Measurements from ENCODE around the gene TPK1.

The TPK1 gene

DNA sequence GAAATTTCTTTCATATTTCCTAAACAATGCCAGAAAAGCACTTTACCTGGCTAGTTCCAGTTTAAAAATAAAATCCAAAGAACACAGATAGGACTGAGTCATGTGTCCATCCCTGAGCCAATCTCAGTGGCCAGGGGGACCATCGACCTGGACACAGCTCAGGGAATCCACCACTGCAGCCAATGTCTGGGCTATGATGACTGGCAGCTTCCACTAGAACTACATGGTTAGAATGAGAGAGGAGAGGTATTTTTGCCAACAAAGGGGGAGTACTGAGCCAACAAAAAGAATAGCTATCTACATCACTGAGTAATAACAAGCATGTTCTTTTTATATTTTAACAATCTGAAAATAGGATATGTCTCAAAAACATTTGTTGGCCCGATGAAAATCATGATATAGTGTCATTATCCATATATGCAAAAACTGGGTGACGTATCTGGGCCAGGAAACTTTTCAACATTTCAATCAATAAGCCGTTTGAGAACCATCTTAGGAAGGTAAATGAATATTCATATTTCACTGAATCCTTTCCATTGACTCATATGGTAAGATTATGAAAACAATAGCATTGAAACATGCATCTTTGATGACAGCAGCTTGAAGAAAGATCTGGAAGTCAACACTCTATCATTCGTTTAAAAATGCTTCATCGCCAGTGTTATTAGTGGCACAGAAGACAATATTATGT lies 104.0 kb downstream of the TPK1 start:
- Histone ChIP-seq H3K4ac (ENCODE audit: low read depth in 1 of 2, low read length in 2 of 2) (no peak overlapping the region), H3K9ac (ENCODE audit: low read length) (no peak overlapping the region), H3K27ac (ENCODE audit: low read length, poor library complexity, severe bottlenecking) (no peak overlapping the region), H2AFZ (ENCODE audit: low read depth, low read length) (no peak overlapping the region), H3K4me3 (ENCODE audit: insufficient read depth in 1 of 2, low read depth in 1 of 2, low read length in 2 of 2) (no peak overlapping the region), H3K18ac (ENCODE audit: low read depth in 1 of 2, low read length in 2 of 2) (no peak overlapping the region), H3K27me3 (ENCODE audit: control insufficient read depth in 1 of 2, insufficient read depth in 1 of 2, low read length in 2 of 2) (no peaks in the 10 kb centered on the region), H2BK120ac (ENCODE audit: low read depth, low read length) (no peak overlapping the region), H2BK15ac (ENCODE audit: low read depth, poor library complexity, severe bottlenecking) (no peak overlapping the region), H2AK5ac (ENCODE audit: low read length, severe bottlenecking) (no peak overlapping the region), H3K4me1 (ENCODE audit: control insufficient read depth, insufficient read depth, low read depth, low read length) (no peaks in the 10 kb centered on the region), H3K14ac (ENCODE audit: low read length in 2 of 2) (no peak overlapping the region), H4K8ac (ENCODE audit: low read length) (no peak overlapping the region), H4K91ac (ENCODE audit: low read length) (no peak overlapping the region), H3K79me1 (replicated peaks; ENCODE audit: low read length, poor library complexity, severe bottlenecking) (no peaks in the 10 kb centered on the region), H2BK12ac (ENCODE audit: low read length in 2 of 2) (no peak overlapping the region), H2BK5ac (ENCODE audit: low read depth, low read length, poor library complexity, severe bottlenecking) (no peak overlapping the region), H3K23ac (ENCODE audit: low read length in 2 of 2) (no peak overlapping the region), H3K36me3 (ENCODE audit: control insufficient read depth in 1 of 2, insufficient read depth in 2 of 2, low read depth in 1 of 2, low read length in 2 of 2) (no peaks in the 10 kb centered on the region), H3K9me3 (ENCODE audit: control insufficient read depth, low read length) (no peaks in the 10 kb centered on the region), H3K4me2 (ENCODE audit: low read length, poor library complexity, severe bottlenecking) (no peak overlapping the region)
- WGBS = 89% methylated on average over 4 of the region's 6 CpGs
- no peak for DNase-seq

DNA sequence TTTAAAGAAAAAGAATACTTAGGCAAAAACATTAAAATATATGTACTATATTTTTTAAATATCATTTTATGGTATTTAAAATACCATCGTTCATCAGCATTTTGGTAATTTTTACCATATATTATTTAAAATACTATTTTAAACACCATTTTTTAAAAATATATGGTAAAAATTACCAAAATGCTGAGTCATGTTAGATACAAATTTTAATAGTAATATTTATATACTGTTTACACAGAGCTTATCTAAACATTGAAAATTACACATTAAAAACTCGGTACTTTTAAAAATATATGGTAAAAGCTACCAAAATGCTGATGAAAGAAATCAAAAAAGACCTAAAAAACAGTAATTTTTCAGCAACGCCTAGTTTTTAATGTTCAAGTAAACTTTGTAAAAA lies 105.6 kb downstream of the TPK1 start:
- H2AK5ac ChIP-seq (ENCODE audit: low read length, severe bottlenecking) = no peak overlapping the region
- H2BK5ac ChIP-seq (ENCODE audit: low read depth, low read length, poor library complexity, severe bottlenecking) = no peak overlapping the region
- no peak overlapping the region for H3K14ac ChIP-seq (ENCODE audit: low read length in 2 of 2)
- DNase-seq = no peak
- H2BK12ac ChIP-seq (ENCODE audit: low read length in 2 of 2) = no peak overlapping the region
- H3K36me3 ChIP-seq (ENCODE audit: control insufficient read depth in 1 of 2, insufficient read depth in 2 of 2, low read depth in 1 of 2, low read length in 2 of 2) = no peaks in the 10 kb centered on the region
- no peak overlapping the region for H3K27ac ChIP-seq (ENCODE audit: low read length, poor library complexity, severe bottlenecking)
- no peaks in the 10 kb centered on the region for H3K79me1 ChIP-seq (replicated peaks; ENCODE audit: low read length, poor library complexity, severe bottlenecking)
- no peak overlapping the region for H2BK120ac ChIP-seq (ENCODE audit: low read depth, low read length)
- H3K27me3 ChIP-seq (ENCODE audit: control insufficient read depth in 1 of 2, insufficient read depth in 1 of 2, low read length in 2 of 2) = no peaks in the 10 kb centered on the region
- no peak overlapping the region for H2AFZ ChIP-seq (ENCODE audit: low read depth, low read length)
- H3K4me2 ChIP-seq (ENCODE audit: low read length, poor library complexity, severe bottlenecking) = no peak overlapping the region
- no peak overlapping the region for H4K8ac ChIP-seq (ENCODE audit: low read length)
- H3K4me1 ChIP-seq (ENCODE audit: control insufficient read depth, insufficient read depth, low read depth, low read length) = no peaks in the 10 kb centered on the region
- H4K91ac ChIP-seq (ENCODE audit: low read length) = no peak overlapping the region
- no peak overlapping the region for H3K4ac ChIP-seq (ENCODE audit: low read depth in 1 of 2, low read length in 2 of 2)
- WGBS = no CpG with 5 or more reads among the region's 3 CpGs
- H3K4me3 ChIP-seq (ENCODE audit: insufficient read depth in 1 of 2, low read depth in 1 of 2, low read length in 2 of 2) = no peak overlapping the region
- H3K9me3 ChIP-seq (ENCODE audit: control insufficient read depth, low read length) = no peaks in the 10 kb centered on the region
- no peak overlapping the region for H3K23ac ChIP-seq (ENCODE audit: low read length in 2 of 2)
- H2BK15ac ChIP-seq (ENCODE audit: low read depth, poor library complexity, severe bottlenecking) = no peak overlapping the region
- no peak overlapping the region for H3K18ac ChIP-seq (ENCODE audit: low read depth in 1 of 2, low read length in 2 of 2)
- no peak overlapping the region for H3K9ac ChIP-seq (ENCODE audit: low read length)

DNA sequence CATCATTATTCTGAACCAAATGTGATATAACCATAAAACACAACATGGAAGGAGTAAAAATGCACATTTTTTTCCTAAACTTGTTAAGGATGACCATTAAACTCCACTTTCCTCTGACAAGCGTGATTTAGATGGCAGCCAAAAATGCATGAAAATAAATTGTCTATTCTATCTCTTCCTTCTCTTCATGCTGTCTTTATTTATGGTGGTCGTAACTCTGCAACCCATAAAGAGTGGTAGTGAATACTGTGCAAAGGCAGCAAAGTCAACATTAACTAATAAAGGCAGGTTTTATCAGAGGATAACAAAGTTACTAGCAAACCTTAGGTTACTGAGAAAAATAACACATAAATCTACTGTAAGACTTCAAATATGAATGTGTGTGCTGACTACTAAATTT lies 106.6 kb downstream of the TPK1 start:
- Histone ChIP-seq H3K23ac (ENCODE audit: low read length in 2 of 2) (no peak overlapping the region), H3K4me1 (ENCODE audit: control insufficient read depth, insufficient read depth, low read depth, low read length) (peaks cover 1% of the 10 kb centered on the region), H3K27me3 (ENCODE audit: control insufficient read depth in 1 of 2, insufficient read depth in 1 of 2, low read length in 2 of 2) (no peaks in the 10 kb centered on the region), H3K27ac (ENCODE audit: low read length, poor library complexity, severe bottlenecking) (no peak overlapping the region), H3K4ac (ENCODE audit: low read depth in 1 of 2, low read length in 2 of 2) (no peak overlapping the region), H3K36me3 (ENCODE audit: control insufficient read depth in 1 of 2, insufficient read depth in 2 of 2, low read depth in 1 of 2, low read length in 2 of 2) (no peaks in the 10 kb centered on the region), H4K8ac (ENCODE audit: low read length) (no peak overlapping the region), H4K91ac (ENCODE audit: low read length) (no peak overlapping the region), H3K18ac (ENCODE audit: low read depth in 1 of 2, low read length in 2 of 2) (no peak overlapping the region), H2BK12ac (ENCODE audit: low read length in 2 of 2) (no peak overlapping the region), H3K9me3 (ENCODE audit: control insufficient read depth, low read length) (no peaks in the 10 kb centered on the region), H2BK15ac (ENCODE audit: low read depth, poor library complexity, severe bottlenecking) (no peak overlapping the region), H3K4me3 (ENCODE audit: insufficient read depth in 1 of 2, low read depth in 1 of 2, low read length in 2 of 2) (no peak overlapping the region), H2AK5ac (ENCODE audit: low read length, severe bottlenecking) (no peak overlapping the region), H3K4me2 (ENCODE audit: low read length, poor library complexity, severe bottlenecking) (no peak overlapping the region), H3K79me1 (replicated peaks; ENCODE audit: low read length, poor library complexity, severe bottlenecking) (no peaks in the 10 kb centered on the region), H3K9ac (ENCODE audit: low read length) (no peak overlapping the region), H2BK120ac (ENCODE audit: low read depth, low read length) (no peak overlapping the region), H3K14ac (ENCODE audit: low read length in 2 of 2) (no peak overlapping the region), H2BK5ac (ENCODE audit: low read depth, low read length, poor library complexity, severe bottlenecking) (no peak overlapping the region), H2AFZ (ENCODE audit: low read depth, low read length) (no peak overlapping the region)
- no peak for DNase-seq
- WGBS = 43% methylated on average over 1 of the region's 2 CpGs

DNA sequence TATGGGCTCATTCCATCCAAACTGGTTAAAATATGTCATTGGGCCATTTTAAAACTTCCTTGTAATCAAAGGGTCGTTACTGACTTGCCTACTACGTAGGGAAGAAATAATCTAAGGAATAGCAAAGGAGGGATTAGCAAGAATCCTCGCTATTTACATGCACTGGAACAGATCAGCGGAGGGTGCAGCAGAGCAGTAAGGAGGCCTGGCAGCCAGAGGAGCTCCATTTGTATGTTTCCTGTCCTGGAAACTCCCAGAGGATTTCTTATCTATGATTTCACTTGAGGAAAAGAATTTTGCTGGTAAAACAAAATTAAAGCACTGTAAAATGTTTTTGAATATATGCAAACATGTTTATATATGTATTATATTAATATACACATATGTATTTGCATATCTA lies 107.3 kb downstream of the TPK1 start:
- Histone ChIP-seq H3K27ac (ENCODE audit: low read length, poor library complexity, severe bottlenecking) (no peak overlapping the region), H2BK12ac (ENCODE audit: low read length in 2 of 2) (no peak overlapping the region), H3K4ac (ENCODE audit: low read depth in 1 of 2, low read length in 2 of 2) (no peak overlapping the region), H3K9ac (ENCODE audit: low read length) (no peak overlapping the region), H3K9me3 (ENCODE audit: control insufficient read depth, low read length) (no peaks in the 10 kb centered on the region), H3K4me2 (ENCODE audit: low read length, poor library complexity, severe bottlenecking) (no peak overlapping the region), H3K14ac (ENCODE audit: low read length in 2 of 2) (no peak overlapping the region), H2BK5ac (ENCODE audit: low read depth, low read length, poor library complexity, severe bottlenecking) (no peak overlapping the region), H3K36me3 (ENCODE audit: control insufficient read depth in 1 of 2, insufficient read depth in 2 of 2, low read depth in 1 of 2, low read length in 2 of 2) (no peaks in the 10 kb centered on the region), H4K91ac (ENCODE audit: low read length) (no peak overlapping the region), H3K79me1 (replicated peaks; ENCODE audit: low read length, poor library complexity, severe bottlenecking) (no peaks in the 10 kb centered on the region), H2BK120ac (ENCODE audit: low read depth, low read length) (no peak overlapping the region), H3K27me3 (ENCODE audit: control insufficient read depth in 1 of 2, insufficient read depth in 1 of 2, low read length in 2 of 2) (no peaks in the 10 kb centered on the region), H2BK15ac (ENCODE audit: low read depth, poor library complexity, severe bottlenecking) (no peak overlapping the region), H4K8ac (ENCODE audit: low read length) (no peak overlapping the region), H3K23ac (ENCODE audit: low read length in 2 of 2) (no peak overlapping the region), H2AK5ac (ENCODE audit: low read length, severe bottlenecking) (no peak overlapping the region), H3K18ac (ENCODE audit: low read depth in 1 of 2, low read length in 2 of 2) (no peak overlapping the region), H3K4me1 (ENCODE audit: control insufficient read depth, insufficient read depth, low read depth, low read length) (peaks cover 1% of the 10 kb centered on the region), H3K4me3 (ENCODE audit: insufficient read depth in 1 of 2, low read depth in 1 of 2, low read length in 2 of 2) (no peak overlapping the region), H2AFZ (ENCODE audit: low read depth, low read length) (no peak overlapping the region)
- no peak for DNase-seq
- 31% methylated on average over 4 of the region's 4 CpGs for WGBS

Data from mesenchymal stem cell (in vitro differentiated cells and primary cell).